ENCODE data around the gene GCN1.
"Not testable (repeated sequence)": the region's sequence is repeated elsewhere in the genome, so short reads cannot be mapped to it uniquely, and the experiment has no call there.

Gene GCN1

DNA sequence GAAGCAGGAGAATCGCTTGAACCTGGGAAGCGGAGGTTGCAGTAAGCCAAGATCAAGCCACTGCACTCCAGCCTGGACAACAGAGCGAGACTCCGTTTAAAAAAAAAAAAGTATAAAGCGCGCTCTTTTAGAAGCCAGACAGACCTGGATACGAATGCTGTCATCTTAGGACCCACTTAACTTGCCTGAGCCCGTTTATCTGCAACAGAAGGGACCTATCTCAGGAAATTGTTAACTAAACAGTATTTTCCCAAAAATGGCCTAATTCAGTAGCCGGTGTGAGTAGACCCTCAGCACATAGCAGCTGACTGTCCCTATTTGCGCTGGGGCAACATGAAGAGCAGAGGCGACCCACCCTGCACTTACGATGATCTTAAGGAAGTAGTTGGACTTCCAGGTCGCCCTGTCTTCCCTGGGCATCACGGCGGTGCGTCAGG, 5.9 kb upstream of the GCN1 start:
- POLR2A ChIA-PET, result interaction anchor here (0.6 to 8.0 kb wide), 21 partner anchors 9 to 102 kb away, joined by 3 to 139 read pairs (median 9); partner anchors contain the start of genes PXN, RAB35, RNU4-1 and RNU4-2

DNA sequence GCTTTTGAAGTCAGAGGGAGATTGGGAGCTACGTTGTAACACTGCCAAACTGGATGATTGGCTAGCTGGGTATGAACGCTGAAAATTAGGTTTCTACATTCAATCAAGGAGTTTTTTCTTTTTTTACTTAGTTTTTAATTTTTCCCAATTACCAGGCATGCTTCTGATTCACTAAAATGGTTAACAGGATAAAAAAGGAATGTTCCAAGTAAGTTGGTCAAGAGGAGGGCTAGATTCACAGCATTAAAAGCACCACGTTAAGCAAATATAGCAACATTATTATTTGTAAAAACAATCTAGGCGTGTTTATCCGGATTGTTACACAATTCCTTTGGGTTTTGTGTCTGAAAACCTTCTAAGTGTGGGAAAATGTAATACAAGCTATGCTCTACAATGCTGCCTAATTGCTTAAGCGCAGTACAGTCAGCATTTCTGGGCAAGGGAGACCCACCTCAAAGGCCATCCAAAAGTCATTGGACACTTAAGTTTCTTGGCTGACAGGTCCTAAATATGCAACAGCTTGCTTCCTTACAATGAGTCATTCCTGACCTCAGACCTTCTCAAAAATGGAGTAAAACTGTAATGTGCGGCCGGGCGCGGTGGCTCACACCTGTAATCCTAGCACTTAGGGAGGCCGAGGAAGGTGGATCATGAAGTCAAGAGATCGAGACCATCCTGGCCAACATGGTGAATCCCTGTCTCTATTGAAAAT, 5.2 kb upstream of the GCN1 start:
- peak overlapping the region; percentile 89 for H3K4me3 ChIP-seq (ENCODE audit: low read depth, low read length)
- no peak for DNase-seq (ENCODE audit: low read depth, low spot score)
- CTCF ChIA-PET, result interaction anchor here (1.3 to 16.5 kb wide), 4 partner anchors 13 to 65 kb away, joined by 6 to 280 read pairs (median 84); partner anchors contain the start of gene PXN
- TF ChIP-seq, protein P1, sequence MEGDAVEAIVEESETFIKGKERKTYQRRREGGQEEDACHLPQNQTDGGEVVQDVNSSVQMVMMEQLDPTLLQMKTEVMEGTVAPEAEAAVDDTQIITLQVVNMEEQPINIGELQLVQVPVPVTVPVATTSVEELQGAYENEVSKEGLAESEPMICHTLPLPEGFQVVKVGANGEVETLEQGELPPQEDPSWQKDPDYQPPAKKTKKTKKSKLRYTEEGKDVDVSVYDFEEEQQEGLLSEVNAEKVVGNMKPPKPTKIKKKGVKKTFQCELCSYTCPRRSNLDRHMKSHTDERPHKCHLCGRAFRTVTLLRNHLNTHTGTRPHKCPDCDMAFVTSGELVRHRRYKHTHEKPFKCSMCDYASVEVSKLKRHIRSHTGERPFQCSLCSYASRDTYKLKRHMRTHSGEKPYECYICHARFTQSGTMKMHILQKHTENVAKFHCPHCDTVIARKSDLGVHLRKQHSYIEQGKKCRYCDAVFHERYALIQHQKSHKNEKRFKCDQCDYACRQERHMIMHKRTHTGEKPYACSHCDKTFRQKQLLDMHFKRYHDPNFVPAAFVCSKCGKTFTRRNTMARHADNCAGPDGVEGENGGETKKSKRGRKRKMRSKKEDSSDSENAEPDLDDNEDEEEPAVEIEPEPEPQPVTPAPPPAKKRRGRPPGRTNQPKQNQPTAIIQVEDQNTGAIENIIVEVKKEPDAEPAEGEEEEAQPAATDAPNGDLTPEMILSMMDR (IDR thresholded peaks at IDR 0.05; ENCODE audit: insufficient read depth, low read length, missing control alignments), result no peak
- POLR2A ChIA-PET, result interaction anchor here (0.9 to 8.0 kb wide), 12 partner anchors 12 to 102 kb away, joined by 3 to 139 read pairs (median 20); partner anchors contain the start of genes PXN, RAB35, RNU4-1 and RNU4-2

More for the DNA sequence above, 5.9 kb upstream of the GCN1 start:
- peak overlapping the region; percentile 89 for H3K4me3 ChIP-seq (ENCODE audit: low read depth, low read length)
- TF ChIP-seq, protein P1 (IDR thresholded peaks at IDR 0.05; ENCODE audit: insufficient read depth, low read length, missing control alignments), result no peak
- no peak for DNase-seq (ENCODE audit: low read depth, low spot score)
- CTCF ChIA-PET, result interaction anchor here (0.9 to 16.5 kb wide), 13 partner anchors 9 to 90 kb away, joined by 3 to 280 read pairs (median 6); partner anchors contain the start of gene PXN

DNA sequence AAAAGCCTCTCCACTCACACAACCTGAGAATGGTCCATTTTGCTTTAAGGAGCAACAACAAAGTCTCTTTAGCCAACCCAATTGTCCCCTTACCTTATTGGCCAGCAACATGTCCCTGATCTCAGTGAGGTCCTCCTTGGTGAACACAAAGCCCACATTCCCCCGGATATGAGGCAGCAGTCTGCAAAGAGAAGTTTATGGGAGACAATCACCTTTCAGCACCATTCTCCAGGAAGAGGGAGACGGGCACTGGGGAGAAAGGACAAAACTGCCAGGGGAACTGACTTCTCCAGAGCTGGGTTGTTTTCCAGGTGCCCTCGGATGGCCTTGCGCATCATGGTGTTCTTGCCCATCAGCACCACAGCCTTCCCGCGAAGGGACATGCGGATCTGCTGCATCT, 4.5 kb upstream of the GCN1 start:
- POLR2A ChIA-PET, result interaction anchor here (3.2 to 8.0 kb wide), 5 partner anchors 13 to 92 kb away, joined by 34 to 139 read pairs (median 122); partner anchors contain the start of genes PXN, RNU4-1 and RNU4-2
- TF ChIP-seq, protein P1 (IDR thresholded peaks at IDR 0.05; ENCODE audit: insufficient read depth, low read length, missing control alignments), result no peak
- H3K4me3 ChIP-seq (ENCODE audit: low read depth, low read length), result peak overlapping the region; percentile 89
- CTCF ChIA-PET, result interaction anchor here (1.0 to 16.5 kb wide), 3 partner anchors 25 to 94 kb away, joined by 4 to 280 read pairs (median 125); partner anchors contain the start of genes PXN and RNU4-1
- no peak for DNase-seq (ENCODE audit: low read depth, low spot score)

DNA sequence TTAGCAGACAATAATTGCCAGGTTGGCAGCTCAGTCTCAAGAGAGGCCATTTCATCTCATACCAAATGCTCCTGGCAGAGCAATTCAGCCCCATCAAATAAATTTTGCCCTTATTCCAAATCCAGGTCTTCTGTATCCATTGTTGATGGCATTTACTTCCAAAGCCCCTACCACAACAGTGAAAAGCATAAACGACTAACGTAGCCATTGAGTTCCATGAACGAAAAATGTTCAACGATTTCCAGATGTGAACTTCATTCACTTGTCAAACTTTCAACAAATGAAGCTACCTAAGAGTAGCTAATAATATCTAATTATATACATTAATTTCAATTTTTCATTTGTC, 3.0 kb upstream of the GCN1 start:
- H3K4me3 ChIP-seq (ENCODE audit: low read depth, low read length), result no peak overlapping the region
- no peak for DNase-seq (ENCODE audit: low read depth, low spot score)
- TF ChIP-seq, protein P1 (IDR thresholded peaks at IDR 0.05; ENCODE audit: insufficient read depth, low read length, missing control alignments), result no peak
- ChIA-PET CTCF (interaction anchor here (8.4 to 16.5 kb wide), 2 partner anchors 27 to 67 kb away, joined by 125 to 280 read pairs; partner anchors contain the start of gene PXN), POLR2A (interaction anchor here (0.7 to 8.0 kb wide), 6 partner anchors 11 to 94 kb away, joined by 3 to 139 read pairs (median 4); partner anchors contain the start of genes RNU4-1 and RNU4-2)

DNA sequence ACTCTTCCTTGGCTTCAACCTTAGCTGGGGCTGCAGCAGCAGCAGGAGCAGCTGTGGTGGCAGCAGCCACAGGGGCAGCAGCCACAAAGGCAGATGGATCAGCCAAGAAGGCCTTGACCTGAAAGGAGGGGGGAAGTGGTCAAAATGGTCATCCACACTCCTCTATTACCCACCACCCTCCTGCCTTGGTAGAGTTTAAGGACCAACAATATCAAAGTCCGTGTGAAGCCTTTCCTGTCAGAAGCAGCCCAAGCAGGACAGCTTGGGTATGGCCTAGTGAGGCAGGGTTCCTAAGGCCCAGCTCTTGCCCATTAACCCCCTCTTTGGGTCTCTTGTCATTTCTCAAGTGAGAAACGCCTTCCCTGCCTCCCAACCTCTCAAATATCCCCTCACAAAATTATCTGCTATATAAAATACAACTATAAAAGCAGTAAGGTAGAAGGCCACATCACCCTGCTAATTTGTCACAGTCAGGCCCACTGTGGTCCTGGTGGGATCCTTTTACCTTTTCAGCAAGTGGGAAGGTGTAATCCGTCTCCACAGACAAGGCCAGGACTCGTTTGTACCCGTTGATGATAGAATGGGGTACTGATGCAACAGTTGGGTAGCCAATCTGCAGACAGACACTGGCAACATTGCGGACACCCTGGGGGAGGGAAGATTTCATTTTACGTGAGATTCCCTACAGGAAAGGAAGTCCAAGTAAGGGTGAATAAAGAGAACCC, 2.5 kb upstream of the GCN1 start:
- CTCF ChIA-PET, result interaction anchor here (0.7 to 16.5 kb wide), 3 partner anchors 27 to 67 kb away, joined by 3 to 280 read pairs (median 125); partner anchors contain the start of gene PXN
- H3K4me3 ChIP-seq (ENCODE audit: low read depth, low read length); DNase-seq (ENCODE audit: low read depth, low spot score): not testable (repeated sequence)
- POLR2A ChIA-PET, result interaction anchor here (1.0 to 8.0 kb wide), 4 partner anchors 8 to 94 kb away, joined by 3 to 139 read pairs (median 4); partner anchors contain the start of genes PXN, RNU4-1 and RNU4-2

DNA sequence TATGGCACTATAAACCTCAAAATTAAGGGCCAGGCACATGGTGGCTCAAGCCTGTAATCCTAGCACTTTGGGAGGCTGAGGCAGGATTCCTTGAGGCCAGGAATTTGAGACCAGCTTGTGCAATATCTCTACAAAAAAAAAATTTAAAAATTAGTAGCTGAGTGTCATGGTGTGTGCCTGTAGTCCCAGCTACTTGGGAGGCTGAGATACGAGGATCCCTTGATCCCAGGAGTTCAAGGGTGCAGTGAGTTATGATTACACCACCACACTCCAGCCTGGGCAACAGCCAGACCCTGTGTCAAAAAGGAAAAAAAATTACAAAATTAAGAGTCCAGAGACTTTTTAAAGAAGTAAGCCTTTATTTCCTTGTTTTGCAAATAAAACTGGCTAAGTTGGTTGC, 1.8 kb upstream of the GCN1 start:
- DNase-seq (ENCODE audit: low read depth, low spot score), result no peak
- CTCF ChIA-PET, result interaction anchor here (0.7 to 16.5 kb wide), 5 partner anchors 8 to 68 kb away, joined by 3 to 280 read pairs (median 3); partner anchors contain the start of gene PXN
- TF ChIP-seq, protein P1 (IDR thresholded peaks at IDR 0.05; ENCODE audit: insufficient read depth, low read length, missing control alignments), result no peak
- POLR2A ChIA-PET, result interaction anchor here (1.0 to 8.0 kb wide), 4 partner anchors 8 to 95 kb away, joined by 3 to 139 read pairs (median 4); partner anchors contain the start of genes PXN, RNU4-1 and RNU4-2
- no peak overlapping the region for H3K4me3 ChIP-seq (ENCODE audit: low read depth, low read length)
